HepG2 (cell line): Measurements from ENCODE around the gene ADAMTSL4. TPM values are rescaled to one million over a fixed set of nuclear protein-coding genes. Genes with fewer than 3 reads are reported as not detected.

ENCODE experiments used
- GLI4 ChIP-seq: sonication (generic); formaldehyde crosslinking; IDR thresholded peaks from 2 replicates; pipeline ENCODE4 v1.5.1; 2020; ENCODE audit warnings: missing genetic modification reagents, mild to moderate bottlenecking, moderate library complexity, borderline replicate concordance
- JUN ChIP-seq: sonication (generic); formaldehyde crosslinking; IDR thresholded peaks from 2 replicates; pipeline ENCODE4 v1.4.0; 2020; ENCODE audit warnings: mild to moderate bottlenecking, missing genetic modification reagents
- LCORL ChIP-seq, 2 experiments: fragments of 450-650 bp in 1 of 2; sonication (generic) in 1 of 2; formaldehyde crosslinking in 1 of 2; IDR thresholded peaks; 2 replicates each; pipeline versions ENCODE4 v1.5.0 to v1.6.1; 2017 to 2020; ENCODE audit warnings: antibody characterized with exemption in 1 of 2, missing genetic modification reagents in 1 of 2
- SPEN ChIP-seq: sonication (generic); formaldehyde crosslinking; IDR thresholded peaks from 2 replicates; pipeline ENCODE4 v1.5.1; 2020; ENCODE audit warnings: low read depth, mild to moderate bottlenecking, missing genetic modification reagents
- polyA plus RNA-seq, 8 experiments: library from polyadenylated mRNA; depleted of rRNA in 3 of 8; stranded (reverse) in 7 of 8; unstranded in 1 of 8; fragments of >200 nt; fragmentation: Illumina TruSeq in 4 of 8; extraction: Trizol in 4 of 8; gene quantifications; 2 replicates each; pipeline versions ENCODE4 v1.2.1 to v1.2.3, GENCODE V29; 2011 to 2016; ENCODE audit warnings: low read depth in 4 of 8, missing spikeins in 1 of 8, mixed read lengths in 1 of 8; ENCODE audit not compliant: insufficient read depth in 1 of 8
- total RNA-seq, 5 experiments: library from RNA; depleted of rRNA; stranded (reverse); fragments of >200 nt; fragmentation: Illumina TruSeq; extraction: Trizol; gene quantifications; 2 replicates each; pipeline ENCODE4 v1.2.3, GENCODE V29; 2016; ENCODE audit warnings: low read depth in 1 of 5
- TF ChIP-seq, protein P1 (sequence below): sonication (generic); formaldehyde crosslinking; IDR thresholded peaks from 2 replicates; pipeline ENCODE4 v1.4.0; 2020; ENCODE audit warnings: missing genetic modification reagents
- TF ChIP-seq, protein P2 (sequence below): sonication (generic); formaldehyde crosslinking; IDR thresholded peaks from 2 replicates; pipeline ENCODE4 v1.8.1; 2022; ENCODE audit warnings: mild to moderate bottlenecking, missing genetic modification reagents
- TF ChIP-seq, protein P3 (sequence below): IDR thresholded peaks from 2 replicates; pipeline ENCODE4 v1.6.1; 2016
- TF ChIP-seq, protein P4 (sequence below): sonication (generic); formaldehyde crosslinking; IDR thresholded peaks from 2 replicates; pipeline ENCODE4 v1.4.0; 2020; ENCODE audit warnings: mild to moderate bottlenecking, missing genetic modification reagents, borderline replicate concordance
- TF ChIP-seq, protein P5 (sequence below): fragments of 450-650 bp; IDR thresholded peaks from 2 replicates; pipeline ENCODE4 v1.6.1; 2017; ENCODE audit warnings: mild to moderate bottlenecking
- TF ChIP-seq, protein P6 (sequence below): IDR thresholded peaks from 2 replicates; pipeline ENCODE4 v1.6.1; 2016; ENCODE audit warnings: missing genetic modification reagents, missing compliant biosample characterization

The ADAMTSL4 gene
- total and polyA plus RNA-seq, 2 of the 13 experiments (the other 11 are each of a cell fraction or from before 2014, with no cell fraction given): 3.9 to 16.4 TPM

DNA sequence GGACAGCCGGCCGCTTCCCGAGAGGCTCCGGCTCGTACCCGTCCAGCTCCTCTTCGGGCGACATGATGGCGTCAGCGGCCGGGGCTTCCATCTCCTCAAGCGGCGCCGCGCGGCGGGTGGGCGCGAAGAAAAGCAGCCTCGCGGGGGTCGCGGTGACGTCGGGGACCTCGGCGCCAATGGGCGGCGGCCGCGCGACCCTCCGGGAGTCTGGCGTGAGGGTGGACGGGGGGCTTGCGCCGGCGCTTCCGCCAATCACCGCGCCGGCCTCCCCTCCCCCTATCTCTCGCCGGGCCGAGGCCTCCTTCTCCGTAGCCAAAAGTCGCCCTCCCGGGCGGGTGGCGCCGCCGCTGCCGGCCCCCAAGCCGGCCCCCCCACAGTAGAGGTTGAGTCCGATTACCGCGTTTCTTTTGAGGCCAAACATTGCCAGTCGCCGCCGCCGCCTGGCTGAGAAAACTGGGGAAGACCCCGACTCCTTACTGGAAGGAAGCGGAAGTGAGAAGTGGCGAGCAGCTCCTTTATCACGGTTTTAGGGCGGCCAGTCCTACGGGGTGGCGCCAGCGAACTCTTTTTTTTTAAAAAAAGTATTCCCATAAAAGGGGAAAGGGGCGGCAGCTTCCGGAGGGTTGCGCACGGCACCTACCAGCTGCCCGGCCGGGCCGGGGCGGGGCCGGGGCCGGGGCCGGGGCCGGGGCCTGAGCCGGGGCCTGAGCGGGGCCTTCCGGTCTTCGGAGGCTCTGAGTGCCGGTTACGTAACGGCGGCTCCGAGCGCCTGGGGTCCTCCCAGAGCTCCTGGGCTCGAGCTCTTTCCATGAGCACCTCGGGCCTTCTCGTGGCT lies 30.1 kb downstream of the ADAMTSL4 start, which contains the start of gene MCL1 (continued):
- TF ChIP-seq GLI4 (CRISPR knock-in tag): no peak
- TF ChIP-seq, protein P1, sequence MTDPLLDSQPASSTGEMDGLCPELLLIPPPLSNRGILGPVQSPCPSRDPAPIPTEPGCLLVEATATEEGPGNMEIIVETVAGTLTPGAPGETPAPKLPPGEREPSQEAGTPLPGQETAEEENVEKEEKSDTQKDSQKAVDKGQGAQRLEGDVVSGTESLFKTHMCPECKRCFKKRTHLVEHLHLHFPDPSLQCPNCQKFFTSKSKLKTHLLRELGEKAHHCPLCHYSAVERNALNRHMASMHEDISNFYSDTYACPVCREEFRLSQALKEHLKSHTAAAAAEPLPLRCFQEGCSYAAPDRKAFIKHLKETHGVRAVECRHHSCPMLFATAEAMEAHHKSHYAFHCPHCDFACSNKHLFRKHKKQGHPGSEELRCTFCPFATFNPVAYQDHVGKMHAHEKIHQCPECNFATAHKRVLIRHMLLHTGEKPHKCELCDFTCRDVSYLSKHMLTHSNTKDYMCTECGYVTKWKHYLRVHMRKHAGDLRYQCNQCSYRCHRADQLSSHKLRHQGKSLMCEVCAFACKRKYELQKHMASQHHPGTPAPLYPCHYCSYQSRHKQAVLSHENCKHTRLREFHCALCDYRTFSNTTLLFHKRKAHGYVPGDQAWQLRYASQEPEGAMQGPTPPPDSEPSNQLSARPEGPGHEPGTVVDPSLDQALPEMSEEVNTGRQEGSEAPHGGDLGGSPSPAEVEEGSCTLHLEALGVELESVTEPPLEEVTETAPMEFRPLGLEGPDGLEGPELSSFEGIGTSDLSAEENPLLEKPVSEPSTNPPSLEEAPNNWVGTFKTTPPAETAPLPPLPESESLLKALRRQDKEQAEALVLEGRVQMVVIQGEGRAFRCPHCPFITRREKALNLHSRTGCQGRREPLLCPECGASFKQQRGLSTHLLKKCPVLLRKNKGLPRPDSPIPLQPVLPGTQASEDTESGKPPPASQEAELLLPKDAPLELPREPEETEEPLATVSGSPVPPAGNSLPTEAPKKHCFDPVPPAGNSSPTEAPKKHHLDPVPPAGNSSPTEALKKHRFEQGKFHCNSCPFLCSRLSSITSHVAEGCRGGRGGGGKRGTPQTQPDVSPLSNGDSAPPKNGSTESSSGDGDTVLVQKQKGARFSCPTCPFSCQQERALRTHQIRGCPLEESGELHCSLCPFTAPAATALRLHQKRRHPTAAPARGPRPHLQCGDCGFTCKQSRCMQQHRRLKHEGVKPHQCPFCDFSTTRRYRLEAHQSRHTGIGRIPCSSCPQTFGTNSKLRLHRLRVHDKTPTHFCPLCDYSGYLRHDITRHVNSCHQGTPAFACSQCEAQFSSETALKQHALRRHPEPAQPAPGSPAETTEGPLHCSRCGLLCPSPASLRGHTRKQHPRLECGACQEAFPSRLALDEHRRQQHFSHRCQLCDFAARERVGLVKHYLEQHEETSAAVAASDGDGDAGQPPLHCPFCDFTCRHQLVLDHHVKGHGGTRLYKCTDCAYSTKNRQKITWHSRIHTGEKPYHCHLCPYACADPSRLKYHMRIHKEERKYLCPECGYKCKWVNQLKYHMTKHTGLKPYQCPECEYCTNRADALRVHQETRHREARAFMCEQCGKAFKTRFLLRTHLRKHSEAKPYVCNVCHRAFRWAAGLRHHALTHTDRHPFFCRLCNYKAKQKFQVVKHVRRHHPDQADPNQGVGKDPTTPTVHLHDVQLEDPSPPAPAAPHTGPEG: peak; percentile 55; the same call in 1 of the 2 replicates
- no peak for TF ChIP-seq JUN (CRISPR knock-in tag)
- TF ChIP-seq, protein P2, sequence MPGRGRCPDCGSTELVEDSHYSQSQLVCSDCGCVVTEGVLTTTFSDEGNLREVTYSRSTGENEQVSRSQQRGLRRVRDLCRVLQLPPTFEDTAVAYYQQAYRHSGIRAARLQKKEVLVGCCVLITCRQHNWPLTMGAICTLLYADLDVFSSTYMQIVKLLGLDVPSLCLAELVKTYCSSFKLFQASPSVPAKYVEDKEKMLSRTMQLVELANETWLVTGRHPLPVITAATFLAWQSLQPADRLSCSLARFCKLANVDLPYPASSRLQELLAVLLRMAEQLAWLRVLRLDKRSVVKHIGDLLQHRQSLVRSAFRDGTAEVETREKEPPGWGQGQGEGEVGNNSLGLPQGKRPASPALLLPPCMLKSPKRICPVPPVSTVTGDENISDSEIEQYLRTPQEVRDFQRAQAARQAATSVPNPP (CRISPR knock-in tag): no peak
- TF ChIP-seq, protein P3, sequence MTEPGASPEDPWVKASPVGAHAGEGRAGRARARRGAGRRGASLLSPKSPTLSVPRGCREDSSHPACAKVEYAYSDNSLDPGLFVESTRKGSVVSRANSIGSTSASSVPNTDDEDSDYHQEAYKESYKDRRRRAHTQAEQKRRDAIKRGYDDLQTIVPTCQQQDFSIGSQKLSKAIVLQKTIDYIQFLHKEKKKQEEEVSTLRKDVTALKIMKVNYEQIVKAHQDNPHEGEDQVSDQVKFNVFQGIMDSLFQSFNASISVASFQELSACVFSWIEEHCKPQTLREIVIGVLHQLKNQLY (CRISPR knock-in tag): 0 out of 2 replicates have a peak, but pooled peaks have one; percentile 33
- TF ChIP-seq, protein P4, sequence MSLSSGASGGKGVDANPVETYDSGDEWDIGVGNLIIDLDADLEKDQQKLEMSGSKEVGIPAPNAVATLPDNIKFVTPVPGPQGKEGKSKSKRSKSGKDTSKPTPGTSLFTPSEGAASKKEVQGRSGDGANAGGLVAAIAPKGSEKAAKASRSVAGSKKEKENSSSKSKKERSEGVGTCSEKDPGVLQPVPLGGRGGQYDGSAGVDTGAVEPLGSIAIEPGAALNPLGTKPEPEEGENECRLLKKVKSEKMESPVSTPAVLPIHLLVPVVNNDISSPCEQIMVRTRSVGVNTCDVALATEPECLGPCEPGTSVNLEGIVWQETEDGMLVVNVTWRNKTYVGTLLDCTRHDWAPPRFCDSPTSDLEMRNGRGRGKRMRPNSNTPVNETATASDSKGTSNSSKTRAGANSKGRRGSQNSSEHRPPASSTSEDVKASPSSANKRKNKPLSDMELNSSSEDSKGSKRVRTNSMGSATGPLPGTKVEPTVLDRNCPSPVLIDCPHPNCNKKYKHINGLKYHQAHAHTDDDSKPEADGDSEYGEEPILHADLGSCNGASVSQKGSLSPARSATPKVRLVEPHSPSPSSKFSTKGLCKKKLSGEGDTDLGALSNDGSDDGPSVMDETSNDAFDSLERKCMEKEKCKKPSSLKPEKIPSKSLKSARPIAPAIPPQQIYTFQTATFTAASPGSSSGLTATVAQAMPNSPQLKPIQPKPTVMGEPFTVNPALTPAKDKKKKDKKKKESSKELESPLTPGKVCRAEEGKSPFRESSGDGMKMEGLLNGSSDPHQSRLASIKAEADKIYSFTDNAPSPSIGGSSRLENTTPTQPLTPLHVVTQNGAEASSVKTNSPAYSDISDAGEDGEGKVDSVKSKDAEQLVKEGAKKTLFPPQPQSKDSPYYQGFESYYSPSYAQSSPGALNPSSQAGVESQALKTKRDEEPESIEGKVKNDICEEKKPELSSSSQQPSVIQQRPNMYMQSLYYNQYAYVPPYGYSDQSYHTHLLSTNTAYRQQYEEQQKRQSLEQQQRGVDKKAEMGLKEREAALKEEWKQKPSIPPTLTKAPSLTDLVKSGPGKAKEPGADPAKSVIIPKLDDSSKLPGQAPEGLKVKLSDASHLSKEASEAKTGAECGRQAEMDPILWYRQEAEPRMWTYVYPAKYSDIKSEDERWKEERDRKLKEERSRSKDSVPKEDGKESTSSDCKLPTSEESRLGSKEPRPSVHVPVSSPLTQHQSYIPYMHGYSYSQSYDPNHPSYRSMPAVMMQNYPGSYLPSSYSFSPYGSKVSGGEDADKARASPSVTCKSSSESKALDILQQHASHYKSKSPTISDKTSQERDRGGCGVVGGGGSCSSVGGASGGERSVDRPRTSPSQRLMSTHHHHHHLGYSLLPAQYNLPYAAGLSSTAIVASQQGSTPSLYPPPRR (CRISPR knock-in tag): peak; percentile 13; the same call in 1 of the 2 replicates
- TF ChIP-seq, protein P5, sequence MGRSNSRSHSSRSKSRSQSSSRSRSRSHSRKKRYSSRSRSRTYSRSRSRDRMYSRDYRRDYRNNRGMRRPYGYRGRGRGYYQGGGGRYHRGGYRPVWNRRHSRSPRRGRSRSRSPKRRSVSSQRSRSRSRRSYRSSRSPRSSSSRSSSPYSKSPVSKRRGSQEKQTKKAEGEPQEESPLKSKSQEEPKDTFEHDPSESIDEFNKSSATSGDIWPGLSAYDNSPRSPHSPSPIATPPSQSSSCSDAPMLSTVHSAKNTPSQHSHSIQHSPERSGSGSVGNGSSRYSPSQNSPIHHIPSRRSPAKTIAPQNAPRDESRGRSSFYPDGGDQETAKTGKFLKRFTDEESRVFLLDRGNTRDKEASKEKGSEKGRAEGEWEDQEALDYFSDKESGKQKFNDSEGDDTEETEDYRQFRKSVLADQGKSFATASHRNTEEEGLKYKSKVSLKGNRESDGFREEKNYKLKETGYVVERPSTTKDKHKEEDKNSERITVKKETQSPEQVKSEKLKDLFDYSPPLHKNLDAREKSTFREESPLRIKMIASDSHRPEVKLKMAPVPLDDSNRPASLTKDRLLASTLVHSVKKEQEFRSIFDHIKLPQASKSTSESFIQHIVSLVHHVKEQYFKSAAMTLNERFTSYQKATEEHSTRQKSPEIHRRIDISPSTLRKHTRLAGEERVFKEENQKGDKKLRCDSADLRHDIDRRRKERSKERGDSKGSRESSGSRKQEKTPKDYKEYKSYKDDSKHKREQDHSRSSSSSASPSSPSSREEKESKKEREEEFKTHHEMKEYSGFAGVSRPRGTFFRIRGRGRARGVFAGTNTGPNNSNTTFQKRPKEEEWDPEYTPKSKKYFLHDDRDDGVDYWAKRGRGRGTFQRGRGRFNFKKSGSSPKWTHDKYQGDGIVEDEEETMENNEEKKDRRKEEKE: no peak
- TF ChIP-seq, protein P6, sequence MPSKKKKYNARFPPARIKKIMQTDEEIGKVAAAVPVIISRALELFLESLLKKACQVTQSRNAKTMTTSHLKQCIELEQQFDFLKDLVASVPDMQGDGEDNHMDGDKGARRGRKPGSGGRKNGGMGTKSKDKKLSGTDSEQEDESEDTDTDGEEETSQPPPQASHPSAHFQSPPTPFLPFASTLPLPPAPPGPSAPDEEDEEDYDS: peak; percentile 99
- no peak for TF ChIP-seq LCORL (IDR thresholded peaks at IDR 0.05)
- peak; percentile 53; the same call in 1 of the 2 replicates for TF ChIP-seq LCORL (CRISPR knock-in tag; IDR thresholded peaks at IDR 0.05)
- peak; percentile 31 for TF ChIP-seq SPEN (CRISPR knock-in tag)
